Natural killer cell (primary cell): ENCODE results near the gene OXSM. TPM values are rescaled to one million over a fixed set of nuclear protein-coding genes. Genes with fewer than 3 reads are reported as not detected.
A peak's percentile ranks its signal among the peaks of the same experiment; 100 is the strongest.

Experiments used
- ATAC-seq, 3 donors: fragments of 150-1000 bp in 2 of 3; fragments of 200-7000 bp in 1 of 3; cut with Tn5 transposase; 1 replicate in 1 of 3; 2 replicates in 2 of 3; pipeline ENCODE4 v1.10.0; 2021; ENCODE audit warnings: mild to moderate bottlenecking in 2 of 3, moderate library complexity in 2 of 3
- DNase-seq, 2 donors: peaks; one replicate each; pipeline versions ENCODE4 v3.0.0 to v3.0.0-alpha.2; 2013 to 2021; ENCODE audit warnings: mixed read lengths in 1 of 2
- H3K27ac ChIP-seq: one replicate; pipeline ENCODE4 v1.5.1; 2013; ENCODE audit warnings: mild to moderate bottlenecking, low read length
- H3K27me3 ChIP-seq: one replicate; pipeline ENCODE4 v1.6.1; 2013; ENCODE audit warnings: low read length; ENCODE audit not compliant: control insufficient read depth, insufficient read depth
- H3K36me3 ChIP-seq: one replicate; pipeline ENCODE4 v1.6.1; 2013; ENCODE audit warnings: low read length; ENCODE audit not compliant: control insufficient read depth, insufficient read depth
- H3K4me1 ChIP-seq: one replicate; pipeline ENCODE4 v1.6.1; 2013; ENCODE audit warnings: low read length; ENCODE audit not compliant: control insufficient read depth, insufficient read depth
- H3K4me3 ChIP-seq: one replicate; pipeline ENCODE4 v1.5.1; 2013; ENCODE audit warnings: low read length
- H3K9me3 ChIP-seq: one replicate; pipeline ENCODE4 v1.6.1; 2013; ENCODE audit warnings: low read length; ENCODE audit not compliant: control insufficient read depth, insufficient read depth
- H3K27ac Mint-ChIP-seq, 2 donors: one replicate each; pipeline ENCODE4 v1.8.0; 2022; ENCODE audit warnings: mild to moderate bottlenecking in 2 of 2, mixed read lengths in 2 of 2, moderate library complexity in 1 of 2
- H3K27me3 Mint-ChIP-seq, 2 donors: one replicate each; pipeline ENCODE4 v1.8.0; 2022; ENCODE audit warnings: low read depth in 2 of 2, mixed read lengths in 2 of 2
- H3K36me3 Mint-ChIP-seq: one replicate; pipeline ENCODE4 v1.8.0; 2022; ENCODE audit warnings: mixed read lengths
- H3K4me1 Mint-ChIP-seq, 2 donors: one replicate each; pipeline ENCODE4 v1.8.0; 2022; ENCODE audit warnings: mixed read lengths in 2 of 2
- H3K4me3 Mint-ChIP-seq: one replicate; pipeline ENCODE4 v1.8.0; 2022; ENCODE audit warnings: mild to moderate bottlenecking, moderate library complexity, mixed read lengths
- H3K9me3 Mint-ChIP-seq, 2 donors: one replicate each; pipeline ENCODE4 v1.8.0; 2022; ENCODE audit warnings: mixed read lengths in 2 of 2
- WGBS: methylation state at CpG from one replicate; pipeline ENCODE4 v1.1.7; 2013; ENCODE audit warnings: missing lambda C conversion rate; ENCODE audit not compliant: insufficient coverage; 5-methylcytosine and 5-hydroxymethylcytosine counted together
- intact Hi-C: fragments of 100-400 bp; cut with micrococcal nuclease; formaldehyde crosslinking; loops from one replicate; pipeline ENCODE4 v1.14.2; 2022
- total RNA-seq, 4 donors: library from RNA; stranded (reverse); fragments of 120-200 nt in 1 of 4; gene quantifications; one replicate each; pipeline versions ENCODE4 v1.2.3 to v1.2.4, GENCODE V29; 2013 to 2022
- TF ChIP-seq, protein P1 (sequence below): fragments of 200-600 bp; IDR thresholded peaks from one replicate; pipeline ENCODE4 v1.8.0; 2022; ENCODE audit warnings: antibody characterized with exemption

OXSM gene
- total RNA-seq, 3 donors from 2014 or later (not counting 1 experiment from before 2014, with no cell fraction given) = 7.3 to 12.2 (median 8.6) TPM

GRCh38 chr3:25785826-25786225 is 4.1 kb upstream of the OXSM start:
- no peaks in the 10 kb centered on the region for H3K36me3 ChIP-seq
- intact Hi-C loops = loop anchor here (5.0 kb wide), 1 partner anchor 126 kb away; no protein-coding TSS in a partner anchor
- no peaks in the 10 kb centered on the region for H3K9me3 ChIP-seq
- peaks cover 20% of the 10 kb centered on the region for H3K4me1 ChIP-seq
- no peak for DNase-seq
- Mint-ChIP-seq H3K4me1 (peaks cover 39 to 46% of the 10 kb centered on the region in 2 donors), H3K36me3 (no peaks in the 10 kb centered on the region), H3K4me3 (no peak overlapping the region), H3K27ac (peak overlapping the region; percentile 62 to 85), H3K27me3 (no peaks in the 10 kb centered on the region), H3K9me3 (no peaks in the 10 kb centered on the region)
- WGBS = 89% methylated on average over 1 of the region's 3 CpGs
- no peaks in the 10 kb centered on the region for H3K27me3 ChIP-seq
- no peak overlapping the region for H3K4me3 ChIP-seq
- H3K27ac ChIP-seq = no peak overlapping the region
- ATAC-seq = no peak
- TF ChIP-seq, protein P1, sequence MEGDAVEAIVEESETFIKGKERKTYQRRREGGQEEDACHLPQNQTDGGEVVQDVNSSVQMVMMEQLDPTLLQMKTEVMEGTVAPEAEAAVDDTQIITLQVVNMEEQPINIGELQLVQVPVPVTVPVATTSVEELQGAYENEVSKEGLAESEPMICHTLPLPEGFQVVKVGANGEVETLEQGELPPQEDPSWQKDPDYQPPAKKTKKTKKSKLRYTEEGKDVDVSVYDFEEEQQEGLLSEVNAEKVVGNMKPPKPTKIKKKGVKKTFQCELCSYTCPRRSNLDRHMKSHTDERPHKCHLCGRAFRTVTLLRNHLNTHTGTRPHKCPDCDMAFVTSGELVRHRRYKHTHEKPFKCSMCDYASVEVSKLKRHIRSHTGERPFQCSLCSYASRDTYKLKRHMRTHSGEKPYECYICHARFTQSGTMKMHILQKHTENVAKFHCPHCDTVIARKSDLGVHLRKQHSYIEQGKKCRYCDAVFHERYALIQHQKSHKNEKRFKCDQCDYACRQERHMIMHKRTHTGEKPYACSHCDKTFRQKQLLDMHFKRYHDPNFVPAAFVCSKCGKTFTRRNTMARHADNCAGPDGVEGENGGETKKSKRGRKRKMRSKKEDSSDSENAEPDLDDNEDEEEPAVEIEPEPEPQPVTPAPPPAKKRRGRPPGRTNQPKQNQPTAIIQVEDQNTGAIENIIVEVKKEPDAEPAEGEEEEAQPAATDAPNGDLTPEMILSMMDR = no peak

GRCh38 chr3:25787689-25788088 is 2.2 kb upstream of the OXSM start:
- peaks cover 9% of the 10 kb centered on the region for H3K4me1 ChIP-seq
- ATAC-seq (no peak), DNase-seq (no peak)
- no peaks in the 10 kb centered on the region for H3K36me3 ChIP-seq
- Mint-ChIP-seq H3K27ac (peak overlapping the region; percentile 10 to 69), H3K4me3 (peak overlapping the region; percentile 61), H3K9me3 (no peaks in the 10 kb centered on the region), H3K36me3 (no peaks in the 10 kb centered on the region), H3K4me1 (peaks cover 35 to 39% of the 10 kb centered on the region in 2 donors), H3K27me3 (no peaks in the 10 kb centered on the region)
- 91% methylated on average over 3 of the region's 3 CpGs for WGBS
- H3K27ac ChIP-seq = no peak overlapping the region
- no peak overlapping the region for H3K4me3 ChIP-seq
- no peaks in the 10 kb centered on the region for H3K9me3 ChIP-seq
- H3K27me3 ChIP-seq = no peaks in the 10 kb centered on the region
- intact Hi-C loops = loop anchor here (5.0 kb wide), 1 partner anchor 125 kb away; no protein-coding TSS in a partner anchor
- TF ChIP-seq, protein P1 = no peak

GRCh38 chr3:25789209-25789595 is 688 bp upstream of the OXSM start:
- DNase-seq (no peak), ATAC-seq (no peak)
- Mint-ChIP-seq H3K4me1 (peaks cover 30 to 33% of the 10 kb centered on the region in 2 donors), H3K27me3 (no peaks in the 10 kb centered on the region), H3K9me3 (no peaks in the 10 kb centered on the region), H3K36me3 (no peaks in the 10 kb centered on the region), H3K4me3 (peak overlapping the region; percentile 96), H3K27ac (peak overlapping the region; percentile 96 to 100)
- no peaks in the 10 kb centered on the region for H3K27me3 ChIP-seq
- H3K4me3 ChIP-seq = peak overlapping the region; percentile 75
- H3K36me3 ChIP-seq = peaks cover 3% of the 10 kb centered on the region
- no peaks in the 10 kb centered on the region for H3K9me3 ChIP-seq
- 25% methylated on average over 1 of the region's 2 CpGs for WGBS
- H3K4me1 ChIP-seq = peaks cover 4% of the 10 kb centered on the region
- peak overlapping the region; percentile 95 for H3K27ac ChIP-seq
- intact Hi-C loops = loop anchor here (5.0 kb wide), 1 partner anchor 123 kb away; no protein-coding TSS in a partner anchor
- TF ChIP-seq, protein P1 = no peak

DNA sequence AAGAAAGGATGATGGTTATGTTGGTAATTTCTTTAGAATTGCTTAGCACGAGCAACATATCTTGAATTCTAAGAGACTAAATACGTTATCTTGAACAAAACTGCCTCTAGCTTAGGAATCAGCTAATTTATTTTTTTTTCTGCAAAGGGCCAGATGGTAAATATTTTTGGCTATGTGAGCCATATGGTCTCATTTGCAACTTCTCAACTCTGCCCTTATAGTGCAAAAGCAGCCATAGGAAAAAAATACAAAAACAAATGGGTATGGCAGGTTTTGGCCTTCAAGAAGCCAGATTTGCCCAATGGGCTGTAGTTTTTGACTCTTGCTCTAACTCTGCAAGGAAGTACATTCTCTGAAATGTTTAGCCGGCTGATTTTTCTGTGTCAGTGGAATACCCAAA is 11.9 kb downstream of the OXSM start:
- peaks cover 6 to 20% of the 10 kb centered on the region in 2 donors for H3K27me3 Mint-ChIP-seq
- H3K27me3 ChIP-seq = no peaks in the 10 kb centered on the region
- intact Hi-C loops = no loop called here
- H3K4me1 ChIP-seq = no peaks in the 10 kb centered on the region
- H3K27ac ChIP-seq = no peak overlapping the region
- H3K27ac Mint-ChIP-seq = no peak overlapping the region
- H3K36me3 Mint-ChIP-seq = no peaks in the 10 kb centered on the region
- no peaks in the 10 kb centered on the region for H3K4me1 Mint-ChIP-seq
- TF ChIP-seq, protein P1 = no peak
- no peaks in the 10 kb centered on the region for H3K9me3 ChIP-seq
- H3K9me3 Mint-ChIP-seq = no peaks in the 10 kb centered on the region
- H3K36me3 ChIP-seq = no peaks in the 10 kb centered on the region
- WGBS = 89% methylated on average over 3 of the region's 3 CpGs
- ATAC-seq = no peak
- H3K4me3 ChIP-seq = no peak overlapping the region
- H3K4me3 Mint-ChIP-seq = no peak overlapping the region
- DNase-seq = no peak
